ENCODE measurements around the gene C14orf119.

The C14orf119 gene

GRCh38 chr14:23109769-23110168 lies 14.5 kb downstream of the C14orf119 start:
- DNase-seq (ENCODE audit: low spot score): no peak

- DNase-seq (ENCODE audit: low spot score): no peak
These were observed 15.5 kb downstream of the C14orf119 start for GRCh38 chr14:23110579-23111365.

GRCh38 chr14:23112359-23113178 lies 17.3 kb downstream of the C14orf119 start:
- no peak for DNase-seq (ENCODE audit: low spot score)

- DNase-seq (ENCODE audit: low spot score): no peak
These were observed 18.3 kb downstream of the C14orf119 start for GRCh38 chr14:23113431-23114119.

- DNase-seq (ENCODE audit: low spot score): no peak
These were observed 18.8 kb downstream of the C14orf119 start for GRCh38 chr14:23114120-23114458.

GRCh38 chr14:23114669-23115038 lies 19.3 kb downstream of the C14orf119 start:
- DNase-seq (ENCODE audit: low spot score): no peak

- DNase-seq (ENCODE audit: low spot score): peak; percentile 78
These were observed 19.9 kb downstream of the C14orf119 start for GRCh38 chr14:23115039-23115731.

GRCh38 chr14:23115918-23116317 lies 20.6 kb downstream of the C14orf119 start:
- DNase-seq (ENCODE audit: low spot score): no peak

- no peak for DNase-seq (ENCODE audit: low spot score)
These were observed 22.2 kb downstream of the C14orf119 start for GRCh38 chr14:23117371-23118020.

GRCh38 chr14:23118506-23119362 lies 23.4 kb downstream of the C14orf119 start, which contains the start of gene CEBPE:
TSS of gene CEBPE (minus strand) at chr14:23119255. CDS start at chr14:23119091, 164 bp downstream.
- no peak for DNase-seq (ENCODE audit: low spot score)

GRCh38 chr14:23119363-23120327 lies 24.3 kb downstream of the C14orf119 start:
- no peak for DNase-seq (ENCODE audit: low spot score)

GRCh38 chr14:23120541-23121251 lies 25.4 kb downstream of the C14orf119 start:
- DNase-seq (ENCODE audit: low spot score): peak; percentile 80

GRCh38 chr14:23121361-23121771 lies 26.1 kb downstream of the C14orf119 start:
- DNase-seq (ENCODE audit: low spot score): no peak

GRCh38 chr14:23122086-23122485 lies 26.8 kb downstream of the C14orf119 start:
- no peak for DNase-seq (ENCODE audit: low spot score)

GRCh38 chr14:23123419-23123818 lies 28.1 kb downstream of the C14orf119 start:
- DNase-seq (ENCODE audit: low spot score): no peak

GRCh38 chr14:23124337-23124954 lies 29.1 kb downstream of the C14orf119 start:
- no peak for DNase-seq (ENCODE audit: low spot score)

GRCh38 chr14:23125011-23125410 lies 29.7 kb downstream of the C14orf119 start:
- no peak for DNase-seq (ENCODE audit: low spot score)

- no peak for DNase-seq (ENCODE audit: low spot score)
These were observed 30.7 kb downstream of the C14orf119 start for GRCh38 chr14:23125933-23126524.

All from COLO829 (cell line).